ENCODE measurements around the gene IL32.
"Not testable (repeated sequence)": the region's sequence is repeated elsewhere in the genome, so short reads cannot be mapped to it uniquely, and the experiment has no call there.

GRCh38 chr16:3069146-3069545 is 3.7 kb downstream of the IL32 start:
- not testable (repeated sequence) for TF ChIP-seq BACH2 (CRISPR knock-in tag; IDR thresholded peaks at IDR 0.05; ENCODE audit: borderline replicate concordance); ISL1 (CRISPR knock-in tag; IDR thresholded peaks at IDR 0.05); ZC3H10 (CRISPR knock-in tag; IDR thresholded peaks at IDR 0.05); GLIS3 (CRISPR knock-in tag; IDR thresholded peaks at IDR 0.05); ARNTL (CRISPR knock-in tag; IDR thresholded peaks at IDR 0.05; ENCODE audit: borderline replicate concordance, low read depth); ZFP3 (CRISPR knock-in tag; IDR thresholded peaks at IDR 0.05); ZFP30 (CRISPR knock-in tag; IDR thresholded peaks at IDR 0.05); CREB5 (CRISPR knock-in tag; IDR thresholded peaks at IDR 0.05; ENCODE audit: low read depth)
- TF ChIP-seq, protein P1, sequence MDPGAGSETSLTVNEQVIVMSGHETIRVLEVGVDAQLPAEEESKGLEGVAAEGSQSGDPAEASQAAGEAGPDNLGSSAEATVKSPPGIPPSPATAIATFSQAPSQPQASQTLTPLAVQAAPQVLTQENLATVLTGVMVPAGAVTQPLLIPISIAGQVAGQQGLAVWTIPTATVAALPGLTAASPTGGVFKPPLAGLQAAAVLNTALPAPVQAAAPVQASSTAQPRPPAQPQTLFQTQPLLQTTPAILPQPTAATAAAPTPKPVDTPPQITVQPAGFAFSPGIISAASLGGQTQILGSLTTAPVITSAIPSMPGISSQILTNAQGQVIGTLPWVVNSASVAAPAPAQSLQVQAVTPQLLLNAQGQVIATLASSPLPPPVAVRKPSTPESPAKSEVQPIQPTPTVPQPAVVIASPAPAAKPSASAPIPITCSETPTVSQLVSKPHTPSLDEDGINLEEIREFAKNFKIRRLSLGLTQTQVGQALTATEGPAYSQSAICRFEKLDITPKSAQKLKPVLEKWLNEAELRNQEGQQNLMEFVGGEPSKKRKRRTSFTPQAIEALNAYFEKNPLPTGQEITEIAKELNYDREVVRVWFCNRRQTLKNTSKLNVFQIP (CRISPR knock-in tag; IDR thresholded peaks at IDR 0.05; ENCODE audit: borderline replicate concordance, low read depth) = not testable (repeated sequence)
- TF ChIP-seq, protein P2, sequence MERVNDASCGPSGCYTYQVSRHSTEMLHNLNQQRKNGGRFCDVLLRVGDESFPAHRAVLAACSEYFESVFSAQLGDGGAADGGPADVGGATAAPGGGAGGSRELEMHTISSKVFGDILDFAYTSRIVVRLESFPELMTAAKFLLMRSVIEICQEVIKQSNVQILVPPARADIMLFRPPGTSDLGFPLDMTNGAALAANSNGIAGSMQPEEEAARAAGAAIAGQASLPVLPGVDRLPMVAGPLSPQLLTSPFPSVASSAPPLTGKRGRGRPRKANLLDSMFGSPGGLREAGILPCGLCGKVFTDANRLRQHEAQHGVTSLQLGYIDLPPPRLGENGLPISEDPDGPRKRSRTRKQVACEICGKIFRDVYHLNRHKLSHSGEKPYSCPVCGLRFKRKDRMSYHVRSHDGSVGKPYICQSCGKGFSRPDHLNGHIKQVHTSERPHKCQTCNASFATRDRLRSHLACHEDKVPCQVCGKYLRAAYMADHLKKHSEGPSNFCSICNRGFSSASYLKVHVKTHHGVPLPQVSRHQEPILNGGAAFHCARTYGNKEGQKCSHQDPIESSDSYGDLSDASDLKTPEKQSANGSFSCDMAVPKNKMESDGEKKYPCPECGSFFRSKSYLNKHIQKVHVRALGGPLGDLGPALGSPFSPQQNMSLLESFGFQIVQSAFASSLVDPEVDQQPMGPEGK (CRISPR knock-in tag; IDR thresholded peaks at IDR 0.05; ENCODE audit: borderline replicate concordance) = not testable (repeated sequence)

All from SK-N-SH treated with all-trans-retinoic acid at 6 μM for 48 hours (cell line).